ENCODE results near the gene N4BP2L2.

The N4BP2L2 gene

DNA sequence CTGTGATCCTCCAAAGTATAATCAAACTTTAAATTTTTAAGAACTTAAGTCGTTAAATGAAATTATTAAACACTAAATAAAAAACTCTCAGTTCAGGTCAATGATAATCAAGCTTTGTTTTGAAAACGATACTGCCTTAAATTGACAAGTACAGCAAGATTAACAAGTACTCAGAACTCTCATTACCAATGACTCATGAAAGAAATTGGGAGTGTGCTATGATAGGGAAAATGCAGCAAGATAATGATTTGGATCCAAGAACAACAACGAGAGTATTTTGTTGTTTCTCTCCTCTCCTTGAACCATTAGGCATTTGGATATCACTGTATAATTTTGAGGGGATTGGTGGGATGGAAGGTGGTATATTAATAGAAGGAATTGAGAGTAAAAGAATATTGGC is 10.2 kb downstream of the N4BP2L2 start:
- DNase-seq, result no peak

DNA sequence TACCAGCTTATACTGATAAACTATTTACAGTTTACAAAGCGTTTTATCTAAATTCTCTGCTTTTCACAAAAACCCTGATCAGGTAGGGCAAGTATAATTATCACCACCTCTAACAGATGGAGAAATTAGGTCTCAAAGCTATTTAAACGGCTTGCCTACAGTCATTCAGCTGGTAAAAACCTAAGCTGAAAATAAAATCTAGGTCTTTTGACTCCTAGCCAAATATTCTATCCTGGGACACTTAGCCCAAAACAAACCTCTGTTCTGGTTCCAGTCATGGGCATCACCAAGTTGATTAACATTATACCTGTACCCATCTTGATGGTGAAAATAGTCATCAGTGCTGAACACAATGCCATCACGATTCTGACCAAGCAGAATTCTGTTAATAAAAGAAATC is 11.4 kb downstream of the N4BP2L2 start:
- DNase-seq, result no peak

GRCh38 chr13:32525766-32526165 is 12.8 kb downstream of the N4BP2L2 start:
- no peak for DNase-seq

GRCh38 chr13:32515246-32515645 is 23.3 kb downstream of the N4BP2L2 start:
- no peak for DNase-seq

DNA sequence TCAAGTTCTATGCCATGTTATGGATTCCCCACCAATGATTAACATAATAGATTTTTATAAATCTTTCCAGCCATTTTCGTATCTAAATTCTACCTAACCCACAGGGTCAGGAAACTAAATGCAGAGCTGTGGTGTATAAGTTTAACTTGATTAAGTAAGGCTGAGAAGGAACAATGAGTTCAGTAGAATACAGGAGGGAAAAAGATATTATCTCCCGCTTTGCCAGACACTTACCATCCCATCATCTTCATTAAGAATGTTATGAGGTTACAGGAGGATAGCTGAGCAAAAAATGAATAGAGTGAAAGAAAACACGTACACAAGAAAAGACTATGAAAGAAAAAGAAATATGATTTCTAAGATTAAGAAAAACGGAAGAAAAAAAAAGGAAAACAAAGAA is 27.1 kb downstream of the N4BP2L2 start:
- no peak for DNase-seq

DNA sequence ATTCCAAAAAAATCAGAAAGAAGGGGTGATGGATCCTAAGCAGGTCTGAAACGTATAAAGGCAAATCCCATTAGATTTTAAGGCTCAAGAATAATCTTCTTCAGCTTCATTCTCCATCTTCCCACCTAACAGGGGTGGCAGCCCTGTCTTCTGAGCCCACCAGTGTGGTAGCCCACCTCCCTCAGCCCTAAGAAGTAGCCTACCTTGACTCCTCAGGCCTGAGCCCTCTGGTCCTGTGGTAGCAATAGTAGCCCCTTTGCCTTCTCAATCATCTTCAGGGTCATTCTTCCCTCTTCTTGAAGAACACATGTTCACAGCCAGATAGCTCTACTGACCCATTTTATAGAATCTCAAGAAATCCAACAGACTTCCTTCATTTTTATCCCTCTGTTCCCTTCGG is 33.7 kb downstream of the N4BP2L2 start:
- DNase-seq, result no peak

GRCh38 chr13:32504263-32504662 is 34.3 kb downstream of the N4BP2L2 start:
- no peak for DNase-seq

DNA sequence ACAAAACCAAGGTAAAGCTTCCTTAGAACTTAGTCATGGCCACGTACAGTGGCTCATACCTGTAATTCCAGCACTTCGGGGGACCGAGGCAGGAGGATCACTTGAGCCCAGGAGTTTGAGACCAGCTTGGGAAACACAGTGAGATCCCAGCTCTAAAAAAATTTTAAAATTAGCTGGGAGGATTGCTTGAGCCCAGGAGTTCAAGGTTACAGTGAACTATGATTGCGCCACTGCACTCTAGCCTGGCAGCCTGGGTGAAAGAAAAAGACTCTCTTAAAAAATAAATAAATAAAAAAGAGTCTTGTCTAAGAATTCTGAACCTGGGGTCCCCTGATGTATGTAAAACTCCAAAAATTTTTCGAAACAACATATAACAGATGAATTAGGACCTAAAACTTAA is 34.9 kb downstream of the N4BP2L2 start:
- DNase-seq, result no peak

DNA sequence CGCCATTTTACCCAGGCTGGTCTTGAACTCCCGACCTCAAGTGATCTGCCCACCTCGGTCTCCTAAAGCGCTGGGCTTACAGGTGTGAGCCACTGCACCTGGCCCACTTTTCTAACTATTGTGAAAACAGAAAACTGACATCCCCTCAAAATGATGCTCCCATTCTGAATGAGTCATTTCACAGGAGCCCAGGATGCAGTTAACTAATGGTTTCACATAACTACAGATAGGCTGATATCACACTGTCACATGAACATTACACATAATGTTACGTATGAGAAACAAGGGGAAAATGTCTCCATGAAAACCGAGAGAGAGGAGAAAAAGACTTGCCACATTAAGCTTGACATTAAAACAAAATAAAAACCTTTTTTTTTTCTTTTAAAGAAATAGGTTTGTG is 37.5 kb downstream of the N4BP2L2 start:
- no peak for DNase-seq

GRCh38 chr13:32499538-32500210 is 38.9 kb downstream of the N4BP2L2 start:
- DNase-seq, result no peak

- no peak for DNase-seq
Observed at GRCh38 chr13:32497589-32497988, 41.0 kb downstream of the N4BP2L2 start.

GRCh38 chr13:32496599-32497160 is 41.9 kb downstream of the N4BP2L2 start:
- DNase-seq, result no peak

GRCh38 chr13:32495841-32496240 is 42.8 kb downstream of the N4BP2L2 start:
- no peak for DNase-seq

- DNase-seq, result no peak
Observed at GRCh38 chr13:32495429-32495828, 43.2 kb downstream of the N4BP2L2 start.

DNA sequence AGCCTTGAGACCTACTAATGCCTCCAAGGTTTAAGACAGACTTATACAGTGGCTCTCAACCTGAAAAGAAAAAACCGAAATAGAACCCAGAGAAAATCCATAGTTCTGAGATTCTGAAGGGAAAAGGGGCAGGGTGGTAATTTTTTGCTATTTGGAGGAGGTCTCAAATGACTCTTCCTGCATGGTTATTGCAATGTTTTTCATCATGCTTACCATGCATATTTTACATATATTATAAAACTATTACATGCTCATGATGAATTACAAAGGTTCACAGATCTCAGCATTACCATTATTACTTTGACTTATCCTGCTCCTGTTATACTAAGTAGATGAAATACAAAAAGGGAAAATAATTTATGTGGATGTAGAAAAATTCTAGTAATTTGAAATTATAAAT is 47.6 kb downstream of the N4BP2L2 start:
- DNase-seq, result no peak

DNA sequence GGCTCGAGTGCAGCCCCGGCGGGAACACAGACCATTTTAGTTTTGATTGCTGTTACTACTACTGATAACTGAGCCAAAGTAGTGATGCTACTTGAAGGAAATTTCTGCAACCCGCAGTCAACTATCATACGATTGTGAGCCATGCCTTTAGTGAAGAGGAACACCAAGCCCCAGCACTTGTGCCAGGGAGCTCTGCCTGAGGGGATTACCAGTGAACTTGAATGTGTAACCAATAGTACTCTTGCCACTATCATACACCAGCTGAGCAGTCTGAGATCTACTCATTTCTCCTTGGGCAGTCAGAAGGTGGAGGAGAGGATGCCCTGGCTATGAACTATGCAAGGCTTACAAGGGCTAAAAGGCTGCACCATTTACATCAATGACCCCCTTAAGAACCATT is 61.7 kb downstream of the N4BP2L2 start:
- DNase-seq, result no peak

DNA sequence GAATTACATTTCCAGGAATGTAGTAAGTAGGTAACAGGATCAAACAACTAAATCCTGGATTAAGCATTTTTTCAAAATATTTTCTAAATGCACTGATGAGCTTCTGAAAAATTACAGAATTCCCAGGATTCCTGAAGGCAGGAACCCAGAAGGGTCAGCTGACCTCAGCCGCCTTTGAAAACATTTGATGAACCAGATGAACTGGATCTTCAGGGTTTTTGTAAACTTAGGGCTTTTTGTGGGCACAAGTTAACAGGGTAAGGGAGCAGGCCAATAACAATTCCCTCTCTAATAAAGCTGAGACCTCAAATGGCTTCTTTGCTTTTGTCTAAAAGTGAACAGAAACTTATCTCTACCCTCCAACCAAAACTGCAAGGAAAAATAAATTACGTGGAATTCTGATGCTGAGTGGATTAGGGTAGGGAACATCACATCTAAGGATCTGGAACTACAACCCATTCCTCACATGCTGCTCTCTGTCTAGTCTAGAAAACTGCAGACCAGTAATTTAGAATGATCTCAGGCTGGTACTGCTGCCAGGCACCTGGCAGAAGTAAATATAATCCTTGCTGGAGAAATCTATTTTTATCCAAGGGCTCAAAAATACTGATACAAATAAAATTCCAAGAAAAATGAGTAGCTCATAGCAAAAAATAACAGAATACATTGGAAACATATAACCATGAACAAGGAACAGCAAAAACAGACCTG is 62.4 kb downstream of the N4BP2L2 start:
- no peak for DNase-seq

- DNase-seq, result no peak
Observed at GRCh38 chr13:32474999-32475792, 63.4 kb downstream of the N4BP2L2 start.

- no peak for DNase-seq
Observed at GRCh38 chr13:32473650-32474049, 64.9 kb downstream of the N4BP2L2 start.

- no peak for DNase-seq
Observed at GRCh38 chr13:32472194-32472621, 66.4 kb downstream of the N4BP2L2 start.

- peak; percentile 50 for DNase-seq
Observed at GRCh38 chr13:32471187-32471922, 67.2 kb downstream of the N4BP2L2 start.

GRCh38 chr13:32468502-32469142 is 70.0 kb downstream of the N4BP2L2 start:
- no peak for DNase-seq

All from right forelimb (tissue), 1 donor.